A549 (cell line): ENCODE data around the gene OR10D3. TPM values are rescaled to one million over a fixed set of nuclear protein-coding genes. Genes with fewer than 3 reads are reported as not detected.

Experiments
- ATAC-seq, 2 experiments: fragments of 200-7000 bp in 1 of 2; fragments of >200 bp in 1 of 2; cut with Nextera tagmentation in 1 of 2; cut with Tn5 transposase in 1 of 2; 3 replicates each; pipeline versions ENCODE4 v1.8.0 to v1.9.1; 2018 to 2020; ENCODE audit warnings: mild to moderate bottlenecking in 1 of 2, moderate library complexity in 1 of 2
- CTCF ChIA-PET: fragments of 300-600 bp; sonication (Branson Sonifier 250); formaldehyde crosslinking; extraction: SDS; loops from one replicate; lab custom pipeline; 2021; ENCODE audit warnings: antibody characterized with exemption, inconsistent platforms; lab: Yijun Ruan, JAX
- POLR2A ChIA-PET: fragments of 350-600 bp; formaldehyde crosslinking; extraction: SDS; loops from one replicate; lab custom pipeline; 2021; ENCODE audit warnings: antibody characterized with exemption, inconsistent platforms; lab: Yijun Ruan, JAX
- DNase-seq, 2 experiments: peaks; one replicate each; pipeline versions ENCODE4 v3.0.0 to v3.0.0-alpha.2; 2011 to 2016; ENCODE audit warnings: low read depth in 1 of 2, low spot score in 1 of 2
- FAIRE-seq: peaks from 2 replicates; lab custom pipeline; 2011; peaks lifted over from hg19 to GRCh38; lab: Jason Lieb, UNC
- H3K27ac ChIP-seq, 2 experiments: fragments of >200 bp; sonication (Bioruptor Twin); formaldehyde crosslinking; 3 replicates each; pipeline ENCODE4 v1.5.1; 2016 to 2017
- H3K4me1 ChIP-seq: fragments of >200 bp; sonication (Bioruptor Twin); formaldehyde crosslinking; 3 replicates; pipeline ENCODE4 v1.6.1; 2016
- H3K4me2 ChIP-seq: fragments of >200 bp; sonication (Bioruptor Twin); formaldehyde crosslinking; 3 replicates; pipeline ENCODE4 v1.6.1; 2016
- H3K4me3 ChIP-seq: fragments of >200 bp; sonication (Bioruptor Twin); formaldehyde crosslinking; 3 replicates; pipeline ENCODE4 v1.5.1; 2016
- H3K9me3 ChIP-seq: fragments of >200 bp; sonication (Bioruptor Twin); formaldehyde crosslinking; 3 replicates; pipeline ENCODE4 v1.6.1; 2016
- CHD4 ChIP-seq: fragments of 200-600 bp; sonication (generic); IDR thresholded peaks from 2 replicates; pipeline ENCODE4 v1.6.1; 2016; ENCODE audit warnings: antibody characterized with exemption, mild to moderate bottlenecking, borderline replicate concordance
- E2F6 ChIP-seq: IDR thresholded peaks from 2 replicates; pipeline ENCODE4 v1.6.1; 2012; ENCODE audit warnings: low read depth, borderline replicate concordance
- EHMT2 ChIP-seq: fragments of 200-600 bp; sonication (generic); IDR thresholded peaks from 2 replicates; pipeline ENCODE4 v1.6.1; 2016; ENCODE audit warnings: antibody characterized with exemption, low read depth, mild to moderate bottlenecking, moderate library complexity
- ESRRA ChIP-seq: fragments of 150-350 bp; IDR thresholded peaks from 2 replicates; pipeline ENCODE4 v1.6.1; 2014; ENCODE audit warnings: mild to moderate bottlenecking, low read length, borderline replicate concordance
- HES2 ChIP-seq: fragments of >200 bp; sonication (Bioruptor Twin); formaldehyde crosslinking; IDR thresholded peaks from 2 replicates; pipeline ENCODE4 v1.6.1; 2016
- HMGXB4 ChIP-seq: fragments of 250-450 bp; sonication (Bioruptor Pico); IDR thresholded peaks from 2 replicates; pipeline ENCODE4 v1.5.0; 2021; ENCODE audit warnings: mild to moderate bottlenecking, moderate library complexity, borderline replicate concordance
- JUN ChIP-seq, 2 experiments: fragments of >200 bp; sonication (Bioruptor Twin); formaldehyde crosslinking; IDR thresholded peaks; 2 replicates in 1 of 2; 3 replicates in 1 of 2; pipeline ENCODE4 v1.6.1; 2016 to 2017
- KDM1A ChIP-seq: fragments of 200-600 bp; sonication (generic); IDR thresholded peaks from 2 replicates; pipeline ENCODE4 v1.6.1; 2016; ENCODE audit warnings: low read depth, mild to moderate bottlenecking
- MYC ChIP-seq: IDR thresholded peaks from 2 replicates; pipeline ENCODE4 v1.6.1; 2012; ENCODE audit warnings: mild to moderate bottlenecking, inconsistent platforms, low read length, improper control_type of control experiment, borderline replicate concordance
- NR3C1 ChIP-seq: fragments of >200 bp; sonication (Bioruptor Twin); formaldehyde crosslinking; IDR thresholded peaks from 3 replicates; pipeline ENCODE4 v1.6.1; 2017
- PHF8 ChIP-seq: fragments of 200-600 bp; sonication (generic); IDR thresholded peaks from 2 replicates; pipeline ENCODE4 v1.6.1; 2016; ENCODE audit warnings: low read depth, mild to moderate bottlenecking, antibody characterized with exemption, moderate library complexity, borderline replicate concordance
- RCOR1 ChIP-seq: fragments of 150-350 bp; IDR thresholded peaks from 2 replicates; pipeline ENCODE4 v1.6.1; 2014; ENCODE audit warnings: antibody characterized with exemption, low read length, low read depth
- RFX5 ChIP-seq: fragments of 450-650 bp; IDR thresholded peaks from 2 replicates; pipeline ENCODE4 v1.7.1; 2014; ENCODE audit warnings: antibody characterized with exemption, mild to moderate bottlenecking, moderate library complexity
- TFCP2L1 ChIP-seq: fragments of 250-450 bp; sonication (Bioruptor Pico); IDR thresholded peaks from 2 replicates; pipeline ENCODE4 v1.5.0; 2021; ENCODE audit warnings: mild to moderate bottlenecking
- ZC3H11A ChIP-seq: fragments of 450-650 bp; IDR thresholded peaks from 2 replicates; pipeline ENCODE4 v1.6.1; 2014; ENCODE audit warnings: antibody characterized with exemption, mild to moderate bottlenecking
- WGBS: methylation state at CpG from one replicate; pipeline ENCODE4 v1.1.6; 2017; ENCODE audit errors: missing lambda C conversion rate; 5-methylcytosine and 5-hydroxymethylcytosine counted together
- polyA plus RNA-seq, 4 experiments: library from polyadenylated mRNA; depleted of rRNA in 3 of 4; stranded (reverse); fragments of >200 nt; fragmentation: RNase III in 1 of 4; extraction: RNeasy Plus Mini Kit Qiagen cat#74134 plus additional on column Dnase treatment in 1 of 4; gene quantifications; 2 replicates in 3 of 4; 3 replicates in 1 of 4; pipeline ENCODE4 v1.2.3, GENCODE V29; 2011 to 2017
- TF ChIP-seq, protein P1 (sequence below): fragments of 450-650 bp; IDR thresholded peaks from 2 replicates; pipeline ENCODE4 v1.6.1; 2014; ENCODE audit warnings: antibody characterized with exemption

OR10D3 gene
- polyA plus RNA-seq, 2 of the 4 experiments (the other 2 are of a cell fraction): not detected

DNA sequence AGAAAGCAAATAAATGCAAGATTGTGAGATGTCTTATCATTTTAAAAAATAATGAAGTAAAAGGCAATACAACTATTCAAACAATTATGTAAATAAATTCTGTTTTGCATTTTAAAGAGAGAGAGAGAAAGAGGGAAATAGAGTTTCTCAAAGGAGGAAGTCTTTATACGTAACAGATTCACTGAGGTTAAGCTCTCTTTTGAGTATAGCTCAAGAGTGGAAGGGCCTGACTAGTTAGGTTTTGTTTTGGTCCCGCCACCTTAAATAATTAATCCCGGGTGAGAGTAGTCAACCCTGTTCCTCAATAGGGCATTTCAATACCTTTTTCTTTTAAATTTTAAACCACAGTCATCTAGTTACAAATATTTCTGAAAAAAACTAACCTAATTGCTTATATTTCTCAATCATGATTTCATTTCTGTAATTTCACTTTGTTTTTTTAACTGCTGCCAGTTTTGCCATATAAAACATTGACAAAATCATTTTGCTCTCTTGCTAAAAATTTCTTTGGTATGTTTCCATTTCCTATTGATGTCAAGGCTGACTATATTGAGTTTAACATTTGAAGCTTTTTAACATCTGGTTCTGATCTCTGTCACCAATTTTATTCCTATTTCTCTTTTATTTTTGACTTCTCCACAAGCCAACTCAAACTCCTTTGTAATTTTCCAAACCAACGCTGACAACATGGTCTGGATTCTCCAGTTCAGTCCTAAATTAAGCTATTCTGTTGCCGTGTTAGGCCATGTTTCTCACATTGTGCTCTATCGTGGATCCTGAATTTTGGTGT, 10.3 kb downstream of the OR10D3 start:
- FAIRE-seq (no peak), DNase-seq (no peak), ATAC-seq (no peak)
- no peaks in the 10 kb centered on the region for H3K9me3 ChIP-seq
- POLR2A ChIA-PET: no interaction called here
- CTCF ChIA-PET: interaction anchor here (1.3 to 3.1 kb wide), 2 partner anchors 122 to 124 kb away, joined by 5 to 9 read pairs; no protein-coding TSS in a partner anchor
- no peak overlapping the region for H3K4me2 ChIP-seq
- H3K4me3 ChIP-seq: no peak overlapping the region
- WGBS: 38% methylated on average over 6 of the region's 6 CpGs
- no peak overlapping the region for H3K27ac ChIP-seq
- TF ChIP-seq HES2 (no peak), E2F6 (no peak), NR3C1 (no peak), JUN (IDR thresholded peaks at IDR 0.05) (no peak)
- TF ChIP-seq, protein P1, sequence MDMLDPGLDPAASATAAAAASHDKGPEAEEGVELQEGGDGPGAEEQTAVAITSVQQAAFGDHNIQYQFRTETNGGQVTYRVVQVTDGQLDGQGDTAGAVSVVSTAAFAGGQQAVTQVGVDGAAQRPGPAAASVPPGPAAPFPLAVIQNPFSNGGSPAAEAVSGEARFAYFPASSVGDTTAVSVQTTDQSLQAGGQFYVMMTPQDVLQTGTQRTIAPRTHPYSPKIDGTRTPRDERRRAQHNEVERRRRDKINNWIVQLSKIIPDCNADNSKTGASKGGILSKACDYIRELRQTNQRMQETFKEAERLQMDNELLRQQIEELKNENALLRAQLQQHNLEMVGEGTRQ: no peak
- H3K4me1 ChIP-seq: no peaks in the 10 kb centered on the region

GRCh38 chr11:124194293-124195188, 11.4 kb downstream of the OR10D3 start:
- no peak for ATAC-seq
- Histone ChIP-seq H3K4me1 (no peaks in the 10 kb centered on the region), H3K4me2 (no peak overlapping the region), H3K9me3 (no peaks in the 10 kb centered on the region), H3K4me3 (no peak overlapping the region), H3K27ac (no peak overlapping the region)
- ChIA-PET POLR2A (no interaction called here), CTCF (interaction anchor here (0.8 to 3.1 kb wide), 6 partner anchors 37 to 125 kb away, joined by 3 to 9 read pairs (median 4); partner anchors contain the start of gene VWA5A)
- 58% methylated on average over 6 of the region's 6 CpGs for WGBS
- no peak for TF ChIP-seq TFCP2L1
- no peak for TF ChIP-seq PHF8
- TF ChIP-seq KDM1A: no peak
- no peak for TF ChIP-seq HMGXB4 (CRISPR knock-in tag)
- no peak for TF ChIP-seq ESRRA
- no peak for TF ChIP-seq MYC
- no peak for TF ChIP-seq EHMT2
- TF ChIP-seq E2F6: no peak
- no peak for TF ChIP-seq RFX5
- no peak for TF ChIP-seq ZC3H11A
- TF ChIP-seq CHD4: no peak
- TF ChIP-seq RCOR1: no peak
- FAIRE-seq: no peak
- no peak for DNase-seq
